Measurements from ENCODE around the gene KCNQ1.

- TF ChIP-seq EGR1 (conservative IDR thresholded peaks at IDR 0.05) = no peak
- no peak for TF ChIP-seq ZNF384 (IDR thresholded peaks at IDR 0.05; ENCODE audit: low read depth, low read length)
- TF ChIP-seq ZZZ3 (IDR thresholded peaks at IDR 0.05) = no peak
- TF ChIP-seq POLR2AphosphoS5 (IDR thresholded peaks at IDR 0.05; ENCODE audit: control insufficient read depth, insufficient read depth, low read depth, low read length) = no peak
- no peak for TF ChIP-seq ZNF436 (CRISPR knock-in tag; IDR thresholded peaks at IDR 0.05)
- no peak for TF ChIP-seq GABPA (tag; conservative IDR thresholded peaks at IDR 0.05; ENCODE audit: low read depth)
- TF ChIP-seq SP1 (CRISPR knock-in tag; IDR thresholded peaks at IDR 0.05) = no peak
These were observed 346.3 kb downstream of the KCNQ1 start for GRCh38 chr11:2791139-2791520.
